ENCODE data around the gene MOB2. TPM values are rescaled to one million over a fixed set of nuclear protein-coding genes. Genes with fewer than 3 reads are reported as not detected.

Gene MOB2
- total and polyA plus RNA-seq, 4 donors: 8.3 to 18.5 (median 14.8) TPM

- 68% methylated on average over 22 of the region's 22 CpGs for WGBS
These were observed 30.4 kb downstream of the MOB2 start for GRCh38 chr11:1456176-1456575.

GRCh38 chr11:1455763-1456060 lies 30.9 kb downstream of the MOB2 start:
- WGBS: 71% methylated on average over 5 of the region's 5 CpGs
- Histone ChIP-seq H3K27ac (ENCODE audit: low read depth in 1 of 2, low read length in 2 of 2) (no peak overlapping the region), H3K27me3 (ENCODE audit: control insufficient read depth in 4 of 4, insufficient read depth in 4 of 4, low read length in 3 of 4) (no peaks in the 10 kb centered on the region), H3K4me1 (ENCODE audit: control insufficient read depth in 4 of 4, insufficient read depth in 4 of 4, low read length in 3 of 4) (peaks cover 0 to 3% (median 0%) of the 10 kb centered on the region in 4 donors), H3K9me3 (ENCODE audit: control insufficient read depth in 4 of 4, low read length in 3 of 4) (no peaks in the 10 kb centered on the region), H3K36me3 (ENCODE audit: control insufficient read depth in 4 of 4, insufficient read depth in 3 of 4, low read depth in 1 of 4, low read length in 3 of 4) (peaks cover 0 to 2% (median 0%) of the 10 kb centered on the region in 4 donors), H3K4me3 (ENCODE audit: low read depth in 1 of 3, low read length in 3 of 3) (no peak overlapping the region), H3K9ac (ENCODE audit: low read depth in 1 of 2, low read length in 2 of 2) (no peak overlapping the region)
- DNase-seq (ENCODE audit: low spot score): no peak
- no peak for TF ChIP-seq TAF1 (conservative IDR thresholded peaks at IDR 0.05)
- no peak for TF ChIP-seq MAX (IDR thresholded peaks at IDR 0.05)
- no peak for TF ChIP-seq GABPA (IDR thresholded peaks at IDR 0.05 in 1 of 2, conservative IDR thresholded peaks at IDR 0.05 in 1 of 2)
- no peak for TF ChIP-seq JUND (IDR thresholded peaks at IDR 0.05)
- TF ChIP-seq RXRA (IDR thresholded peaks at IDR 0.05): no peak
- no peak for TF ChIP-seq ZBTB33 (IDR thresholded peaks at IDR 0.05)
- TF ChIP-seq HNF4A (conservative IDR thresholded peaks at IDR 0.05): no peak
- no peak for TF ChIP-seq REST (IDR thresholded peaks at IDR 0.05)
- no peak for TF ChIP-seq HNF4G (IDR thresholded peaks at IDR 0.05)
- TF ChIP-seq RAD21 (IDR thresholded peaks at IDR 0.05): no peak

More at GRCh38 chr11:1456176-1456575, 30.4 kb downstream of the MOB2 start:
- Histone ChIP-seq H3K9me3 (ENCODE audit: control insufficient read depth in 4 of 4, low read length in 3 of 4) (no peaks in the 10 kb centered on the region), H3K4me1 (ENCODE audit: control insufficient read depth in 4 of 4, insufficient read depth in 4 of 4, low read length in 3 of 4) (peaks cover 0 to 3% (median 0%) of the 10 kb centered on the region in 4 donors), H3K27me3 (ENCODE audit: control insufficient read depth in 4 of 4, insufficient read depth in 4 of 4, low read length in 3 of 4) (no peaks in the 10 kb centered on the region), H3K9ac (ENCODE audit: low read depth in 1 of 2, low read length in 2 of 2) (no peak overlapping the region), H3K36me3 (ENCODE audit: control insufficient read depth in 4 of 4, insufficient read depth in 3 of 4, low read depth in 1 of 4, low read length in 3 of 4) (peaks cover 0 to 2% (median 0%) of the 10 kb centered on the region in 4 donors), H3K4me3 (ENCODE audit: low read depth in 1 of 3, low read length in 3 of 3) (no peak overlapping the region), H3K27ac (ENCODE audit: low read depth in 1 of 2, low read length in 2 of 2) (no peak overlapping the region)
- TF ChIP-seq MAX (IDR thresholded peaks at IDR 0.05): no peak
- TF ChIP-seq GABPA (IDR thresholded peaks at IDR 0.05 in 1 of 2, conservative IDR thresholded peaks at IDR 0.05 in 1 of 2): no peak
- TF ChIP-seq HNF4G (IDR thresholded peaks at IDR 0.05): no peak
- TF ChIP-seq RAD21 (IDR thresholded peaks at IDR 0.05): no peak
- no peak for TF ChIP-seq ATF3 (IDR thresholded peaks at IDR 0.05)
- no peak for TF ChIP-seq TAF1 (conservative IDR thresholded peaks at IDR 0.05)
- TF ChIP-seq NR2F2 (IDR thresholded peaks at IDR 0.05): no peak
- no peak for TF ChIP-seq CTCF (IDR thresholded peaks at IDR 0.05; ENCODE audit: low read depth, low read length, missing input control)
- TF ChIP-seq SP1 (IDR thresholded peaks at IDR 0.05): no peak
- no peak for TF ChIP-seq HNF4A (conservative IDR thresholded peaks at IDR 0.05)
- no peak for TF ChIP-seq FOXA1 (IDR thresholded peaks at IDR 0.05)
- no peak for TF ChIP-seq EGR1 (IDR thresholded peaks at IDR 0.05; ENCODE audit: low read depth in 2 of 2)
- no peak for TF ChIP-seq ZBTB33 (IDR thresholded peaks at IDR 0.05)
- no peak for TF ChIP-seq FOXA2 (IDR thresholded peaks at IDR 0.05)
- DNase-seq (ENCODE audit: low spot score): no peak

All from liver (tissue), 9 donors.